H9 (cell line): ENCODE results near the gene RAD18. TPM values are rescaled to one million over a fixed set of nuclear protein-coding genes. Genes with fewer than 3 reads are reported as not detected.

ENCODE experiments used
- DNase-seq: peaks from one replicate; pipeline ENCODE4 v3.0.0-alpha.2; 2017
- H2AFZ ChIP-seq: one replicate; pipeline ENCODE4 v1.6.1; 2013; ENCODE audit warnings: mild to moderate bottlenecking, low read length, control low read depth, moderate library complexity
- H2AK5ac ChIP-seq: 2 replicates; pipeline ENCODE4 v1.6.1; 2013; ENCODE audit warnings: low read length, control low read depth, mixed read lengths; ENCODE audit not compliant: insufficient read length
- H2BK120ac ChIP-seq: one replicate; pipeline ENCODE4 v1.6.1; 2013; ENCODE audit warnings: low read depth, mild to moderate bottlenecking, low read length, control low read depth, inconsistent platforms; ENCODE audit not compliant: poor library complexity, severe bottlenecking
- H2BK12ac ChIP-seq: 2 replicates; pipeline ENCODE4 v1.6.1; 2013; ENCODE audit warnings: low read length, control low read depth, mixed read lengths, low read depth; ENCODE audit not compliant: insufficient read length
- H2BK15ac ChIP-seq: 2 replicates; pipeline ENCODE4 v1.6.1; 2013; ENCODE audit warnings: low read depth, low read length, control low read depth
- H2BK20ac ChIP-seq: one replicate; pipeline ENCODE4 v1.6.1; 2013; ENCODE audit warnings: low read depth, mild to moderate bottlenecking, low read length, control low read depth, inconsistent platforms; ENCODE audit not compliant: poor library complexity, severe bottlenecking
- H2BK5ac ChIP-seq: 2 replicates; pipeline ENCODE4 v1.6.1; 2013; ENCODE audit warnings: low read length, control low read depth, mixed read lengths; ENCODE audit not compliant: insufficient read length
- H3K14ac ChIP-seq: 2 replicates; pipeline ENCODE4 v1.6.1; 2013; ENCODE audit warnings: low read length, control low read depth; ENCODE audit not compliant: insufficient read depth
- H3K18ac ChIP-seq: 2 replicates; pipeline ENCODE4 v1.6.1; 2013; ENCODE audit warnings: low read depth, mild to moderate bottlenecking, mixed read lengths, low read length, control low read depth; ENCODE audit not compliant: insufficient read length
- H3K23ac ChIP-seq: 2 replicates; pipeline ENCODE4 v1.6.1; 2013; ENCODE audit warnings: low read length, control low read depth, mixed read lengths, low read depth; ENCODE audit not compliant: insufficient read length
- H3K23me2 ChIP-seq: 2 replicates; pipeline ENCODE4 v1.6.1; 2013; ENCODE audit warnings: low read depth, mild to moderate bottlenecking, mixed read lengths, low read length, control low read depth; ENCODE audit not compliant: insufficient read length, poor library complexity, severe bottlenecking
- H3K27ac ChIP-seq: 2 replicates; pipeline ENCODE4 v1.5.1; 2013; ENCODE audit warnings: low read length, control low read depth, mixed read lengths, low read depth; ENCODE audit not compliant: insufficient read length
- H3K27me3 ChIP-seq: 2 replicates; pipeline ENCODE4 v1.6.1; 2013; ENCODE audit warnings: low read length, control low read depth, inconsistent platforms; ENCODE audit not compliant: insufficient read depth
- H3K4ac ChIP-seq: 2 replicates; pipeline ENCODE4 v1.6.1; 2013; ENCODE audit warnings: low read depth, mild to moderate bottlenecking, control low read depth, inconsistent platforms, low read length, moderate library complexity
- H3K4me1 ChIP-seq: 2 replicates; pipeline ENCODE4 v1.6.1; 2013; ENCODE audit warnings: low read length, control low read depth, inconsistent platforms; ENCODE audit not compliant: insufficient read depth
- H3K4me2 ChIP-seq: 2 replicates; pipeline ENCODE4 v1.6.1; 2013; ENCODE audit warnings: low read length, control low read depth, mixed read lengths; ENCODE audit not compliant: insufficient read length, insufficient read depth
- H3K56ac ChIP-seq: 2 replicates; pipeline ENCODE4 v1.6.1; 2013; ENCODE audit warnings: low read depth, mild to moderate bottlenecking, mixed read lengths, low read length, control low read depth; ENCODE audit not compliant: insufficient read length
- H3K79me1 ChIP-seq: 2 replicates; pipeline ENCODE4 v1.6.1; 2013; ENCODE audit warnings: low read depth, mild to moderate bottlenecking, moderate library complexity, low read length, control low read depth, inconsistent platforms; ENCODE audit not compliant: insufficient read depth, poor library complexity, severe bottlenecking
- H3K79me2 ChIP-seq: 2 replicates; pipeline ENCODE4 v1.6.1; 2013; ENCODE audit warnings: low read length, control low read depth, inconsistent platforms; ENCODE audit not compliant: insufficient read depth
- H3K9ac ChIP-seq: 2 replicates; pipeline ENCODE4 v1.6.1; 2013; ENCODE audit warnings: low read length, control low read depth, mixed read lengths; ENCODE audit not compliant: insufficient read length; ENCODE audit errors: extremely low read depth
- H3K9me3 ChIP-seq: one replicate; pipeline ENCODE4 v1.6.1; 2013; ENCODE audit warnings: low read depth, low read length, inconsistent platforms; ENCODE audit not compliant: control insufficient read depth
- H3T11ph ChIP-seq: one replicate; pipeline ENCODE4 v1.6.1; 2013; ENCODE audit warnings: mild to moderate bottlenecking, low read length, control low read depth, inconsistent platforms
- H4K20me1 ChIP-seq: one replicate; pipeline ENCODE4 v1.6.1; 2013; ENCODE audit not compliant: control insufficient read depth, insufficient read length, insufficient read depth
- H4K5ac ChIP-seq: 2 replicates; pipeline ENCODE4 v1.6.1; 2013; ENCODE audit warnings: low read depth, mild to moderate bottlenecking, mixed read lengths, low read length, control low read depth; ENCODE audit not compliant: insufficient read length
- H4K8ac ChIP-seq: replicated peaks from 2 replicates; pipeline ENCODE4 v1.6.1; 2013; ENCODE audit warnings: low read length, control low read depth, mixed read lengths, low read depth; ENCODE audit not compliant: insufficient read length
- H4K91ac ChIP-seq: 2 replicates; pipeline ENCODE4 v1.6.1; 2013; ENCODE audit warnings: low read depth, mild to moderate bottlenecking, moderate library complexity, mixed read lengths, low read length, control low read depth; ENCODE audit not compliant: insufficient read length
- H3K27ac Mint-ChIP-seq, 3 experiments: 2 replicates in 2 of 3; 3 replicates in 1 of 3; pipeline ENCODE4 v1.8.0; 2020 to 2021; ENCODE audit warnings: mixed read lengths in 3 of 3, mild to moderate bottlenecking in 1 of 3, moderate library complexity in 1 of 3
- H3K27me3 Mint-ChIP-seq: 2 replicates; pipeline ENCODE4 v1.8.0; 2021; ENCODE audit warnings: low read depth, mild to moderate bottlenecking, moderate library complexity, mixed read lengths
- H3K36me3 Mint-ChIP-seq, 3 experiments: 2 replicates in 2 of 3; 3 replicates in 1 of 3; pipeline ENCODE4 v1.8.0; 2020 to 2021; ENCODE audit warnings: low read depth in 3 of 3, mixed read lengths in 3 of 3; ENCODE audit not compliant: insufficient read depth in 1 of 3
- H3K4me1 Mint-ChIP-seq, 2 experiments: 2 replicates each; pipeline ENCODE4 v1.8.0; 2020; ENCODE audit warnings: mixed read lengths in 2 of 2
- H3K4me3 Mint-ChIP-seq, 2 experiments: 2 replicates in 1 of 2; 3 replicates in 1 of 2; pipeline ENCODE4 v1.8.0; 2020 to 2021; ENCODE audit warnings: mild to moderate bottlenecking in 2 of 2, mixed read lengths in 2 of 2, moderate library complexity in 1 of 2
- H3K9me3 Mint-ChIP-seq, 2 experiments: 2 replicates in 1 of 2; 3 replicates in 1 of 2; pipeline ENCODE4 v1.8.0; 2020; ENCODE audit warnings: mild to moderate bottlenecking in 2 of 2, mixed read lengths in 2 of 2, moderate library complexity in 1 of 2
- CTCF ChIP-seq: fragments of 200-600 bp; sonication (generic); conservative IDR thresholded peaks from 3 replicates; pipeline ENCODE4 v1.8.0; 2021; ENCODE audit warnings: antibody characterized with exemption, mild to moderate bottlenecking
- WGBS: extraction: QIAGEN DNeasy Blood & Tissue Kit; methylation state at CpG from one replicate; pipeline ENCODE4 v1.1.7; 2013; ENCODE audit warnings: missing lambda C conversion rate, low lambda C conversion rate, mixed read lengths; ENCODE audit not compliant: insufficient read length; ENCODE audit errors: extremely low coverage; 5-methylcytosine and 5-hydroxymethylcytosine counted together
- total RNA-seq: library from RNA; stranded (reverse); gene quantifications from 2 replicates; pipeline ENCODE4 v1.2.1, GENCODE V29; 2021

The RAD18 gene
- total RNA-seq, 1 experiment from 2014 or later = 27.8 TPM

- Histone ChIP-seq H3K23ac (no peak overlapping the region), H3K79me2 (no peaks in the 10 kb centered on the region), H2BK20ac (no peak overlapping the region), H3K9me3 (no peaks in the 10 kb centered on the region), H3K27ac (no peak overlapping the region), H3K4ac (no peak overlapping the region), H2BK12ac (no peak overlapping the region), H3K4me1 (no peaks in the 10 kb centered on the region), H2AFZ (no peak overlapping the region), H3K23me2 (no peaks in the 10 kb centered on the region), H2AK5ac (no peak overlapping the region), H2BK15ac (no peak overlapping the region), H4K5ac (no peak overlapping the region), H4K8ac (no peak overlapping the region), H3K4me2 (no peak overlapping the region), H2BK120ac (no peak overlapping the region), H4K20me1 (no peaks in the 10 kb centered on the region), H2BK5ac (no peak overlapping the region), H3K56ac (no peak overlapping the region), H3K79me1 (no peaks in the 10 kb centered on the region), H3K27me3 (no peaks in the 10 kb centered on the region), H3K14ac (no peak overlapping the region), H4K91ac (no peak overlapping the region), H3K9ac (no peak overlapping the region), H3K18ac (no peak overlapping the region), H3T11ph (no peak overlapping the region)
- H3K27ac Mint-ChIP-seq = no peak overlapping the region
- no peak overlapping the region for H3K4me3 Mint-ChIP-seq
- H3K9me3 Mint-ChIP-seq = no peaks in the 10 kb centered on the region
- no peak for TF ChIP-seq CTCF
- H3K4me1 Mint-ChIP-seq = peaks cover 2 to 5% of the 10 kb centered on the region in 2 experiments; a peak in 3 of 4 replicates
- WGBS = no CpG with 5 or more reads among the region's 8 CpGs
- H3K27me3 Mint-ChIP-seq = no peaks in the 10 kb centered on the region
- peaks cover 0 to 2% (median 1%) of the 10 kb centered on the region in 3 experiments; a peak in 2 of 7 replicates for H3K36me3 Mint-ChIP-seq
- no peak for DNase-seq
These were observed 105.4 kb downstream of the RAD18 start for GRCh38 chr3:8857720-8858367.
